H9 (cell line): ENCODE results near the gene NRP1. TPM values are rescaled to one million over a fixed set of nuclear protein-coding genes. Genes with fewer than 3 reads are reported as not detected.

Experiments
- DNase-seq: peaks from one replicate; pipeline ENCODE4 v3.0.0-alpha.2; 2017
- H2AFZ ChIP-seq: one replicate; pipeline ENCODE4 v1.6.1; 2013; ENCODE audit warnings: mild to moderate bottlenecking, low read length, control low read depth, moderate library complexity
- H2AK5ac ChIP-seq: 2 replicates; pipeline ENCODE4 v1.6.1; 2013; ENCODE audit warnings: low read length, control low read depth, mixed read lengths; ENCODE audit not compliant: insufficient read length
- H2BK120ac ChIP-seq: one replicate; pipeline ENCODE4 v1.6.1; 2013; ENCODE audit warnings: low read depth, mild to moderate bottlenecking, low read length, control low read depth, inconsistent platforms; ENCODE audit not compliant: poor library complexity, severe bottlenecking
- H2BK12ac ChIP-seq: 2 replicates; pipeline ENCODE4 v1.6.1; 2013; ENCODE audit warnings: low read length, control low read depth, mixed read lengths, low read depth; ENCODE audit not compliant: insufficient read length
- H2BK15ac ChIP-seq: 2 replicates; pipeline ENCODE4 v1.6.1; 2013; ENCODE audit warnings: low read depth, low read length, control low read depth
- H2BK20ac ChIP-seq: one replicate; pipeline ENCODE4 v1.6.1; 2013; ENCODE audit warnings: low read depth, mild to moderate bottlenecking, low read length, control low read depth, inconsistent platforms; ENCODE audit not compliant: poor library complexity, severe bottlenecking
- H2BK5ac ChIP-seq: 2 replicates; pipeline ENCODE4 v1.6.1; 2013; ENCODE audit warnings: low read length, control low read depth, mixed read lengths; ENCODE audit not compliant: insufficient read length
- H3K14ac ChIP-seq: 2 replicates; pipeline ENCODE4 v1.6.1; 2013; ENCODE audit warnings: low read length, control low read depth; ENCODE audit not compliant: insufficient read depth
- H3K18ac ChIP-seq: 2 replicates; pipeline ENCODE4 v1.6.1; 2013; ENCODE audit warnings: low read depth, mild to moderate bottlenecking, mixed read lengths, low read length, control low read depth; ENCODE audit not compliant: insufficient read length
- H3K23ac ChIP-seq: 2 replicates; pipeline ENCODE4 v1.6.1; 2013; ENCODE audit warnings: low read length, control low read depth, mixed read lengths, low read depth; ENCODE audit not compliant: insufficient read length
- H3K23me2 ChIP-seq: 2 replicates; pipeline ENCODE4 v1.6.1; 2013; ENCODE audit warnings: low read depth, mild to moderate bottlenecking, mixed read lengths, low read length, control low read depth; ENCODE audit not compliant: insufficient read length, poor library complexity, severe bottlenecking
- H3K27ac ChIP-seq: 2 replicates; pipeline ENCODE4 v1.5.1; 2013; ENCODE audit warnings: low read length, control low read depth, mixed read lengths, low read depth; ENCODE audit not compliant: insufficient read length
- H3K27me3 ChIP-seq: 2 replicates; pipeline ENCODE4 v1.6.1; 2013; ENCODE audit warnings: low read length, control low read depth, inconsistent platforms; ENCODE audit not compliant: insufficient read depth
- H3K4ac ChIP-seq: 2 replicates; pipeline ENCODE4 v1.6.1; 2013; ENCODE audit warnings: low read depth, mild to moderate bottlenecking, control low read depth, inconsistent platforms, low read length, moderate library complexity
- H3K4me1 ChIP-seq: 2 replicates; pipeline ENCODE4 v1.6.1; 2013; ENCODE audit warnings: low read length, control low read depth, inconsistent platforms; ENCODE audit not compliant: insufficient read depth
- H3K4me2 ChIP-seq: 2 replicates; pipeline ENCODE4 v1.6.1; 2013; ENCODE audit warnings: low read length, control low read depth, mixed read lengths; ENCODE audit not compliant: insufficient read length, insufficient read depth
- H3K56ac ChIP-seq: 2 replicates; pipeline ENCODE4 v1.6.1; 2013; ENCODE audit warnings: low read depth, mild to moderate bottlenecking, mixed read lengths, low read length, control low read depth; ENCODE audit not compliant: insufficient read length
- H3K79me1 ChIP-seq: 2 replicates; pipeline ENCODE4 v1.6.1; 2013; ENCODE audit warnings: low read depth, mild to moderate bottlenecking, moderate library complexity, low read length, control low read depth, inconsistent platforms; ENCODE audit not compliant: insufficient read depth, poor library complexity, severe bottlenecking
- H3K79me2 ChIP-seq: 2 replicates; pipeline ENCODE4 v1.6.1; 2013; ENCODE audit warnings: low read length, control low read depth, inconsistent platforms; ENCODE audit not compliant: insufficient read depth
- H3K9ac ChIP-seq: 2 replicates; pipeline ENCODE4 v1.6.1; 2013; ENCODE audit warnings: low read length, control low read depth, mixed read lengths; ENCODE audit not compliant: insufficient read length; ENCODE audit errors: extremely low read depth
- H3K9me3 ChIP-seq: one replicate; pipeline ENCODE4 v1.6.1; 2013; ENCODE audit warnings: low read depth, low read length, inconsistent platforms; ENCODE audit not compliant: control insufficient read depth
- H3T11ph ChIP-seq: one replicate; pipeline ENCODE4 v1.6.1; 2013; ENCODE audit warnings: mild to moderate bottlenecking, low read length, control low read depth, inconsistent platforms
- H4K20me1 ChIP-seq: one replicate; pipeline ENCODE4 v1.6.1; 2013; ENCODE audit not compliant: control insufficient read depth, insufficient read length, insufficient read depth
- H4K5ac ChIP-seq: 2 replicates; pipeline ENCODE4 v1.6.1; 2013; ENCODE audit warnings: low read depth, mild to moderate bottlenecking, mixed read lengths, low read length, control low read depth; ENCODE audit not compliant: insufficient read length
- H4K8ac ChIP-seq: replicated peaks from 2 replicates; pipeline ENCODE4 v1.6.1; 2013; ENCODE audit warnings: low read length, control low read depth, mixed read lengths, low read depth; ENCODE audit not compliant: insufficient read length
- H4K91ac ChIP-seq: 2 replicates; pipeline ENCODE4 v1.6.1; 2013; ENCODE audit warnings: low read depth, mild to moderate bottlenecking, moderate library complexity, mixed read lengths, low read length, control low read depth; ENCODE audit not compliant: insufficient read length
- H3K27ac Mint-ChIP-seq, 3 experiments: 2 replicates in 2 of 3; 3 replicates in 1 of 3; pipeline ENCODE4 v1.8.0; 2020 to 2021; ENCODE audit warnings: mixed read lengths in 3 of 3, mild to moderate bottlenecking in 1 of 3, moderate library complexity in 1 of 3
- H3K27me3 Mint-ChIP-seq: 2 replicates; pipeline ENCODE4 v1.8.0; 2021; ENCODE audit warnings: low read depth, mild to moderate bottlenecking, moderate library complexity, mixed read lengths
- H3K36me3 Mint-ChIP-seq, 3 experiments: 2 replicates in 2 of 3; 3 replicates in 1 of 3; pipeline ENCODE4 v1.8.0; 2020 to 2021; ENCODE audit warnings: low read depth in 3 of 3, mixed read lengths in 3 of 3; ENCODE audit not compliant: insufficient read depth in 1 of 3
- H3K4me1 Mint-ChIP-seq, 2 experiments: 2 replicates each; pipeline ENCODE4 v1.8.0; 2020; ENCODE audit warnings: mixed read lengths in 2 of 2
- H3K4me3 Mint-ChIP-seq, 2 experiments: 2 replicates in 1 of 2; 3 replicates in 1 of 2; pipeline ENCODE4 v1.8.0; 2020 to 2021; ENCODE audit warnings: mild to moderate bottlenecking in 2 of 2, mixed read lengths in 2 of 2, moderate library complexity in 1 of 2
- H3K9me3 Mint-ChIP-seq, 2 experiments: 2 replicates in 1 of 2; 3 replicates in 1 of 2; pipeline ENCODE4 v1.8.0; 2020; ENCODE audit warnings: mild to moderate bottlenecking in 2 of 2, mixed read lengths in 2 of 2, moderate library complexity in 1 of 2
- CTCF ChIP-seq: fragments of 200-600 bp; sonication (generic); conservative IDR thresholded peaks from 3 replicates; pipeline ENCODE4 v1.8.0; 2021; ENCODE audit warnings: antibody characterized with exemption, mild to moderate bottlenecking
- WGBS: extraction: QIAGEN DNeasy Blood & Tissue Kit; methylation state at CpG from one replicate; pipeline ENCODE4 v1.1.7; 2013; ENCODE audit warnings: missing lambda C conversion rate, low lambda C conversion rate, mixed read lengths; ENCODE audit not compliant: insufficient read length; ENCODE audit errors: extremely low coverage; 5-methylcytosine and 5-hydroxymethylcytosine counted together
- total RNA-seq: library from RNA; stranded (reverse); gene quantifications from 2 replicates; pipeline ENCODE4 v1.2.1, GENCODE V29; 2021

Gene NRP1
- total RNA-seq, 1 experiment from 2014 or later: 4.6 TPM

- Histone ChIP-seq H4K8ac (no peak overlapping the region), H3K56ac (no peak overlapping the region), H3K14ac (no peak overlapping the region), H3K27ac (no peak overlapping the region), H2AFZ (no peak overlapping the region), H2BK120ac (no peak overlapping the region), H3K79me1 (no peaks in the 10 kb centered on the region), H2BK5ac (no peak overlapping the region), H3K9me3 (no peaks in the 10 kb centered on the region), H3K79me2 (no peaks in the 10 kb centered on the region), H3K18ac (no peak overlapping the region), H3K23ac (no peak overlapping the region), H2BK20ac (no peak overlapping the region), H4K91ac (no peak overlapping the region), H3T11ph (no peak overlapping the region), H3K4me2 (no peak overlapping the region), H3K4me1 (no peaks in the 10 kb centered on the region), H2BK15ac (no peak overlapping the region), H4K20me1 (no peaks in the 10 kb centered on the region), H2BK12ac (no peak overlapping the region), H3K27me3 (no peaks in the 10 kb centered on the region), H4K5ac (no peak overlapping the region), H2AK5ac (no peak overlapping the region), H3K9ac (no peak overlapping the region), H3K4ac (no peak overlapping the region), H3K23me2 (no peaks in the 10 kb centered on the region)
- Mint-ChIP-seq H3K27ac (no peak overlapping the region), H3K36me3 (peaks cover 0 to 5% (median 0%) of the 10 kb centered on the region in 3 experiments; a peak in 3 of 7 replicates), H3K4me1 (peaks cover 10 to 13% of the 10 kb centered on the region in 2 experiments), H3K9me3 (peaks cover 0 to 5% of the 10 kb centered on the region in 2 experiments; a peak in 2 of 5 replicates), H3K27me3 (no peaks in the 10 kb centered on the region), H3K4me3 (no peak overlapping the region)
- WGBS: no CpG with 5 or more reads among the region's 7 CpGs
- DNase-seq: no peak
- TF ChIP-seq CTCF: no peak
These were observed 14.2 kb downstream of the NRP1 start for GRCh38 chr10:33320288-33320687.
